CD14-positive monocyte (primary cell): Measurements from ENCODE around the gene VNN1. TPM values are rescaled to one million over a fixed set of nuclear protein-coding genes. Genes with fewer than 3 reads are reported as not detected.

ENCODE experiments used
- DNase-seq, 3 donors: peaks; one replicate each; pipeline ENCODE4 v3.0.0-alpha.2; 2011 to 2022
- H2AFZ ChIP-seq: 2 replicates; pipeline ENCODE4 v1.6.0; 2012; ENCODE audit warnings: mild to moderate bottlenecking, low read depth, low read length, inconsistent platforms; ENCODE audit not compliant: insufficient read depth, poor library complexity, severe bottlenecking
- H3K27ac ChIP-seq, 2 donors: 1 replicate in 1 of 2; 2 replicates in 1 of 2; pipeline ENCODE4 v1.5.1; 2012 to 2013; ENCODE audit warnings: low read length in 2 of 2, control low read depth in 1 of 2, inconsistent platforms in 1 of 2, low read depth in 1 of 2, mild to moderate bottlenecking in 1 of 2
- H3K27me3 ChIP-seq, 2 donors: one replicate each; pipeline versions ENCODE4 v1.6.0 to v1.6.1; 2011 to 2013; ENCODE audit warnings: low read length in 2 of 2; ENCODE audit not compliant: control insufficient read depth in 2 of 2, insufficient read depth in 2 of 2
- H3K36me3 ChIP-seq, 2 donors: replicated peaks in 1 of 2; 1 replicate in 1 of 2; 2 replicates in 1 of 2; pipeline versions ENCODE4 v1.5.1 to v1.6.1; 2012 to 2013; ENCODE audit warnings: low read length in 2 of 2, control low read depth in 1 of 2, inconsistent platforms in 1 of 2, mild to moderate bottlenecking in 1 of 2; ENCODE audit not compliant: insufficient read depth in 2 of 2, control insufficient read depth in 1 of 2
- H3K4me1 ChIP-seq, 2 donors: 1 replicate in 1 of 2; 2 replicates in 1 of 2; pipeline versions ENCODE4 v1.5.1 to v1.6.1; 2012 to 2013; ENCODE audit warnings: low read length in 2 of 2, control low read depth in 1 of 2, inconsistent platforms in 1 of 2, mild to moderate bottlenecking in 1 of 2, moderate library complexity in 1 of 2; ENCODE audit not compliant: insufficient read depth in 2 of 2, control insufficient read depth in 1 of 2
- H3K4me2 ChIP-seq: replicated peaks from 2 replicates; pipeline ENCODE3; 2012; ENCODE audit warnings: low read length, moderate library complexity, mild to moderate bottlenecking; ENCODE audit not compliant: poor library complexity, severe bottlenecking; ENCODE audit errors: extremely low read depth
- H3K4me3 ChIP-seq, 3 experiments: fragments of 200-600 bp in 1 of 3; sonication (generic) in 1 of 3; replicated peaks in 1 of 3; 1 replicate in 2 of 3; 2 replicates in 1 of 3; pipeline ENCODE4 v1.5.1; 2011 to 2013; ENCODE audit warnings: low read length in 3 of 3, mild to moderate bottlenecking in 3 of 3, control low read depth in 2 of 3, low read depth in 2 of 3, inconsistent platforms in 1 of 3, moderate library complexity in 1 of 3
- H3K79me2 ChIP-seq: 2 replicates; pipeline ENCODE4 v1.6.0; 2012; ENCODE audit warnings: mild to moderate bottlenecking, control low read depth, inconsistent platforms, low read length, moderate library complexity; ENCODE audit not compliant: insufficient read depth
- H3K9ac ChIP-seq: 2 replicates; pipeline ENCODE4 v1.6.0; 2017; ENCODE audit warnings: low read length, mild to moderate bottlenecking; ENCODE audit not compliant: insufficient read depth, poor library complexity, severe bottlenecking
- H3K9me3 ChIP-seq, 2 donors: replicated peaks in 1 of 2; 1 replicate in 1 of 2; 2 replicates in 1 of 2; pipeline versions ENCODE4 v1.5.1 to v1.6.1; 2012 to 2013; ENCODE audit warnings: low read length in 2 of 2, control low read depth in 1 of 2; ENCODE audit not compliant: control insufficient read depth in 1 of 2, insufficient read depth in 1 of 2
- H4K20me1 ChIP-seq: 2 replicates; pipeline ENCODE4 v1.6.0; 2012; ENCODE audit warnings: mild to moderate bottlenecking, low read length, control low read depth, moderate library complexity; ENCODE audit not compliant: insufficient read depth
- H3K27ac Mint-ChIP-seq, 7 donors: one replicate each; pipeline ENCODE4 v1.8.0; 2020; ENCODE audit warnings: mild to moderate bottlenecking in 7 of 7, mixed read lengths in 7 of 7, moderate library complexity in 6 of 7, inconsistent platforms in 2 of 7
- H3K27me3 Mint-ChIP-seq, 3 donors: one replicate each; pipeline ENCODE4 v1.8.0; 2021 to 2022; ENCODE audit warnings: low read depth in 3 of 3, mild to moderate bottlenecking in 3 of 3, mixed read lengths in 3 of 3, moderate library complexity in 3 of 3, inconsistent platforms in 1 of 3
- H3K36me3 Mint-ChIP-seq, 2 donors: one replicate each; pipeline ENCODE4 v1.8.0; 2020; ENCODE audit warnings: mixed read lengths in 2 of 2, inconsistent platforms in 1 of 2, mild to moderate bottlenecking in 1 of 2
- H3K4me1 Mint-ChIP-seq: one replicate; pipeline ENCODE4 v1.8.0; 2020; ENCODE audit warnings: mild to moderate bottlenecking, mixed read lengths
- H3K4me3 Mint-ChIP-seq, 2 donors: one replicate each; pipeline ENCODE4 v1.8.0; 2020; ENCODE audit warnings: mild to moderate bottlenecking in 2 of 2, mixed read lengths in 2 of 2, moderate library complexity in 1 of 2
- H3K9me3 Mint-ChIP-seq, 7 donors: one replicate each; pipeline ENCODE4 v1.8.0; 2020 to 2022; ENCODE audit warnings: mixed read lengths in 7 of 7, mild to moderate bottlenecking in 6 of 7, moderate library complexity in 6 of 7, inconsistent platforms in 2 of 7
- CTCF ChIP-seq: fragments of 200-600 bp; IDR thresholded peaks from one replicate; pipeline ENCODE4 v1.8.0; 2022; ENCODE audit warnings: antibody characterized with exemption, mild to moderate bottlenecking
- WGBS: methylation state at CpG from one replicate; pipeline ENCODE4 v1.1.5; 2013; ENCODE audit warnings: missing lambda C conversion rate; ENCODE audit not compliant: insufficient coverage; 5-methylcytosine and 5-hydroxymethylcytosine counted together
- intact Hi-C, 2 donors: fragments of 100-400 bp; cut with micrococcal nuclease; formaldehyde crosslinking; loops; one replicate each; pipeline versions ENCODE4 v1.15.0 to v1.15.1; 2023
- polyA plus RNA-seq, 3 donors: library from polyadenylated mRNA; depleted of rRNA in 1 of 3; unstranded in 2 of 3; stranded (reverse) in 1 of 3; fragments of 300-500 nt in 2 of 3; fragments of >200 nt in 1 of 3; fragmentation: Illumina TruSeq in 2 of 3; gene quantifications; 1 replicate in 2 of 3; 2 replicates in 1 of 3; pipeline ENCODE4 v1.2.3, GENCODE V29; 2012 to 2021

Gene VNN1
- polyA plus RNA-seq, 3 donors, result 7.9 to 61.2 (median 47.9) TPM

GRCh38 chr6:132742495-132742894, 28.6 kb upstream of the VNN1 start:
- Mint-ChIP-seq H3K27ac (peak overlapping the region; percentile 86 to 96 (median 93)), H3K36me3 (peaks cover 49 to 61% of the 10 kb centered on the region in 2 donors), H3K4me3 (peak overlapping the region in 1 of 2 donors; percentile 15), H3K4me1 (peaks cover 69% of the 10 kb centered on the region), H3K27me3 (no peaks in the 10 kb centered on the region), H3K9me3 (peaks cover 0 to 16% (median 5%) of the 10 kb centered on the region in 7 donors)
- Histone ChIP-seq H3K27me3 (no peaks in the 10 kb centered on the region), H3K36me3 (peaks cover 2 to 32% of the 10 kb centered on the region in 2 donors), H3K4me1 (peaks cover 65 to 75% of the 10 kb centered on the region in 2 donors), H3K27ac (peak overlapping the region; percentile 77 to 82), H3K9ac (no peak overlapping the region), H3K79me2 (peaks cover 20% of the 10 kb centered on the region), H3K4me3 (no peak overlapping the region), H3K4me2 (peak overlapping the region; percentile 37), H4K20me1 (no peaks in the 10 kb centered on the region), H3K9me3 (no peaks in the 10 kb centered on the region), H2AFZ (no peak overlapping the region)
- no peak for TF ChIP-seq CTCF
- peak; percentile 78 to 85 (median 81) for DNase-seq
- WGBS, result 6% methylated on average over 3 of the region's 4 CpGs
- intact Hi-C loops, result no loop called here

- H4K20me1 ChIP-seq, result no peaks in the 10 kb centered on the region
- H3K36me3 ChIP-seq, result peaks cover 2 to 32% of the 10 kb centered on the region in 2 donors
- peaks cover 17% of the 10 kb centered on the region for H3K79me2 ChIP-seq
- TF ChIP-seq CTCF, result no peak
- no peak overlapping the region for H3K9ac ChIP-seq
- H3K4me1 Mint-ChIP-seq, result peaks cover 69% of the 10 kb centered on the region
- no peak overlapping the region for H3K4me3 Mint-ChIP-seq
- H3K9me3 ChIP-seq, result no peaks in the 10 kb centered on the region
- H3K4me2 ChIP-seq, result no peak overlapping the region
- H3K27me3 ChIP-seq, result no peaks in the 10 kb centered on the region
- H3K4me1 ChIP-seq, result peaks cover 64 to 75% of the 10 kb centered on the region in 2 donors
- intact Hi-C loops, result no loop called here
- no peak overlapping the region for H3K4me3 ChIP-seq
- peak overlapping the region; percentile 77 to 82 for H3K27ac ChIP-seq
- no peak overlapping the region for H2AFZ ChIP-seq
- H3K27me3 Mint-ChIP-seq, result peaks cover 0 to 2% (median 0%) of the 10 kb centered on the region in 3 donors
- peak overlapping the region; percentile 86 to 96 (median 93) for H3K27ac Mint-ChIP-seq
- DNase-seq, result no peak
- peaks cover 0 to 19% (median 6%) of the 10 kb centered on the region in 7 donors for H3K9me3 Mint-ChIP-seq
- WGBS, result no CpG with 5 or more reads among the region's 1 CpG
- H3K36me3 Mint-ChIP-seq, result peaks cover 42 to 57% of the 10 kb centered on the region in 2 donors
Measured at GRCh38 chr6:132741281-132741680, 27.4 kb upstream of the VNN1 start.
